Measurements from ENCODE around the gene PPP1R7. TPM values are rescaled to one million over a fixed set of nuclear protein-coding genes. Genes with fewer than 3 reads are reported as not detected.
"Not testable (repeated sequence)": the region's sequence is repeated elsewhere in the genome, so short reads cannot be mapped to it uniquely, and the experiment has no call there.

Gene PPP1R7
- polyA plus RNA-seq, 1 of the 3 experiments (the other 2 are of a cell fraction): 56.9 TPM

GRCh38 chr2:241195506-241196130 lies 45.4 kb downstream of the PPP1R7 start:
- Histone ChIP-seq H4K20me1 (ENCODE audit: insufficient read depth) (no peaks in the 10 kb centered on the region), H3K4me3 (ENCODE audit: low read depth in 2 of 2, low read length in 1 of 2) (no peak overlapping the region), H3K36me3 (replicated peaks in 1 of 2; ENCODE audit: control insufficient read depth in 1 of 2, insufficient read depth in 2 of 2, low read length in 1 of 2) (no peaks in the 10 kb centered on the region), H3K79me2 (ENCODE audit: insufficient read depth) (no peaks in the 10 kb centered on the region), H3K4me2 (no peak overlapping the region), H3F3A (replicated peaks; ENCODE audit: insufficient read depth) (no peaks in the 10 kb centered on the region), H3K27me3 (ENCODE audit: insufficient read depth) (no peaks in the 10 kb centered on the region), H3K9me3 (no peaks in the 10 kb centered on the region), H3K27ac (ENCODE audit: low read depth in 2 of 2, low read length in 1 of 2) (no peak overlapping the region), H3K9ac (no peak overlapping the region), H3K4me1 (ENCODE audit: control insufficient read depth in 1 of 2, insufficient read depth in 2 of 2, low read depth in 1 of 2, low read length in 1 of 2) (no peaks in the 10 kb centered on the region), H3K9me2 (no peaks in the 10 kb centered on the region), H2AFZ (ENCODE audit: low read depth) (no peak overlapping the region)
- ChIA-PET POLR2A (no interaction called here), CTCF (no interaction called here)
- no peak for DNase-seq
- TF ChIP-seq MEF2A (IDR thresholded peaks at IDR 0.05; ENCODE audit: borderline replicate concordance, low read depth): no peak
- TF ChIP-seq RFX5 (IDR thresholded peaks at IDR 0.05; ENCODE audit: low read length): no peak
- TF ChIP-seq MAX (IDR thresholded peaks at IDR 0.05; ENCODE audit: low read depth): no peak
- TF ChIP-seq TAF1 (IDR thresholded peaks at IDR 0.05; ENCODE audit: borderline replicate concordance, low read depth, low read length): no peak
- TF ChIP-seq YY1 (IDR thresholded peaks at IDR 0.05; ENCODE audit: low read depth): no peak
- TF ChIP-seq, protein P1, sequence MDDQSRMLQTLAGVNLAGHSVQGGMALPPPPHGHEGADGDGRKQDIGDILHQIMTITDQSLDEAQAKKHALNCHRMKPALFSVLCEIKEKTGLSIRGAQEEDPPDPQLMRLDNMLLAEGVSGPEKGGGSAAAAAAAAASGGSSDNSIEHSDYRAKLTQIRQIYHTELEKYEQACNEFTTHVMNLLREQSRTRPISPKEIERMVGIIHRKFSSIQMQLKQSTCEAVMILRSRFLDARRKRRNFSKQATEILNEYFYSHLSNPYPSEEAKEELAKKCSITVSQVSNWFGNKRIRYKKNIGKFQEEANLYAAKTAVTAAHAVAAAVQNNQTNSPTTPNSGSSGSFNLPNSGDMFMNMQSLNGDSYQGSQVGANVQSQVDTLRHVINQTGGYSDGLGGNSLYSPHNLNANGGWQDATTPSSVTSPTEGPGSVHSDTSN (IDR thresholded peaks at IDR 0.05): no peak
- no peak for TF ChIP-seq USF1 (IDR thresholded peaks at IDR 0.05; ENCODE audit: borderline replicate concordance, low read depth)
- TF ChIP-seq RXRA (IDR thresholded peaks at IDR 0.05; ENCODE audit: borderline replicate concordance, low read depth): no peak
- no peak for TF ChIP-seq SIN3A (IDR thresholded peaks at IDR 0.05; ENCODE audit: borderline replicate concordance, low read depth, low read length)
- TF ChIP-seq FOSL2 (IDR thresholded peaks at IDR 0.05; ENCODE audit: borderline replicate concordance, low read depth): no peak
- TF ChIP-seq POLR2AphosphoS5 (IDR thresholded peaks at IDR 0.05; ENCODE audit: low read depth, low read length): no peak
- TF ChIP-seq, protein P2, sequence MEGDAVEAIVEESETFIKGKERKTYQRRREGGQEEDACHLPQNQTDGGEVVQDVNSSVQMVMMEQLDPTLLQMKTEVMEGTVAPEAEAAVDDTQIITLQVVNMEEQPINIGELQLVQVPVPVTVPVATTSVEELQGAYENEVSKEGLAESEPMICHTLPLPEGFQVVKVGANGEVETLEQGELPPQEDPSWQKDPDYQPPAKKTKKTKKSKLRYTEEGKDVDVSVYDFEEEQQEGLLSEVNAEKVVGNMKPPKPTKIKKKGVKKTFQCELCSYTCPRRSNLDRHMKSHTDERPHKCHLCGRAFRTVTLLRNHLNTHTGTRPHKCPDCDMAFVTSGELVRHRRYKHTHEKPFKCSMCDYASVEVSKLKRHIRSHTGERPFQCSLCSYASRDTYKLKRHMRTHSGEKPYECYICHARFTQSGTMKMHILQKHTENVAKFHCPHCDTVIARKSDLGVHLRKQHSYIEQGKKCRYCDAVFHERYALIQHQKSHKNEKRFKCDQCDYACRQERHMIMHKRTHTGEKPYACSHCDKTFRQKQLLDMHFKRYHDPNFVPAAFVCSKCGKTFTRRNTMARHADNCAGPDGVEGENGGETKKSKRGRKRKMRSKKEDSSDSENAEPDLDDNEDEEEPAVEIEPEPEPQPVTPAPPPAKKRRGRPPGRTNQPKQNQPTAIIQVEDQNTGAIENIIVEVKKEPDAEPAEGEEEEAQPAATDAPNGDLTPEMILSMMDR (IDR thresholded peaks at IDR 0.05): no peak
- TF ChIP-seq, protein P3, sequence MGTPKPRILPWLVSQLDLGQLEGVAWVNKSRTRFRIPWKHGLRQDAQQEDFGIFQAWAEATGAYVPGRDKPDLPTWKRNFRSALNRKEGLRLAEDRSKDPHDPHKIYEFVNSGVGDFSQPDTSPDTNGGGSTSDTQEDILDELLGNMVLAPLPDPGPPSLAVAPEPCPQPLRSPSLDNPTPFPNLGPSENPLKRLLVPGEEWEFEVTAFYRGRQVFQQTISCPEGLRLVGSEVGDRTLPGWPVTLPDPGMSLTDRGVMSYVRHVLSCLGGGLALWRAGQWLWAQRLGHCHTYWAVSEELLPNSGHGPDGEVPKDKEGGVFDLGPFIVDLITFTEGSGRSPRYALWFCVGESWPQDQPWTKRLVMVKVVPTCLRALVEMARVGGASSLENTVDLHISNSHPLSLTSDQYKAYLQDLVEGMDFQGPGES (IDR thresholded peaks at IDR 0.05; ENCODE audit: low read depth, low read length): no peak
- TF ChIP-seq CHD2 (IDR thresholded peaks at IDR 0.05; ENCODE audit: low read length, partially characterized antibody): no peak
- TF ChIP-seq NRF1 (IDR thresholded peaks at IDR 0.05; ENCODE audit: low read depth, low read length): no peak
- TF ChIP-seq RCOR1 (IDR thresholded peaks at IDR 0.05; ENCODE audit: low read length): no peak
- TF ChIP-seq GABPA (IDR thresholded peaks at IDR 0.05; ENCODE audit: low read depth): no peak
- 77% methylated on average over 13 of the region's 18 CpGs for WGBS (ENCODE audit: low lambda C conversion rate)

- H3K4me2 ChIP-seq; H3K36me3 ChIP-seq (replicated peaks in 1 of 2; ENCODE audit: control insufficient read depth in 1 of 2, insufficient read depth in 2 of 2, low read length in 1 of 2); CTCF ChIA-PET; H4K20me1 ChIP-seq (ENCODE audit: insufficient read depth); H3K9me3 ChIP-seq; H3K27me3 ChIP-seq (ENCODE audit: insufficient read depth); H3K27ac ChIP-seq (ENCODE audit: low read depth in 2 of 2, low read length in 1 of 2); DNase-seq; H3K79me2 ChIP-seq (ENCODE audit: insufficient read depth); POLR2A ChIA-PET; H3K4me1 ChIP-seq (ENCODE audit: control insufficient read depth in 1 of 2, insufficient read depth in 2 of 2, low read depth in 1 of 2, low read length in 1 of 2); H3K9ac ChIP-seq; H3F3A ChIP-seq (replicated peaks; ENCODE audit: insufficient read depth); H3K4me3 ChIP-seq (ENCODE audit: low read depth in 2 of 2, low read length in 1 of 2); H2AFZ ChIP-seq (ENCODE audit: low read depth); H3K9me2 ChIP-seq: not testable (repeated sequence)
- WGBS (ENCODE audit: low lambda C conversion rate): 85% methylated on average over 7 of the region's 14 CpGs
Observed at GRCh38 chr2:241197246-241197645, 47.0 kb downstream of the PPP1R7 start.
